Measurements from ENCODE around the gene ESPNL. TPM values are rescaled to one million over a fixed set of nuclear protein-coding genes. Genes with fewer than 3 reads are reported as not detected.
"Not testable (repeated sequence)": the region's sequence is repeated elsewhere in the genome, so short reads cannot be mapped to it uniquely, and the experiment has no call there.

The ESPNL gene
- total RNA-seq, 1 donor = 1.3 TPM

GRCh38 chr2:238170386-238171071 lies 70.4 kb downstream of the ESPNL start:
- H3K4me3 ChIP-seq (ENCODE audit: low read depth, low read length) = no peak overlapping the region
- DNase-seq (ENCODE audit: low read depth) = peak; percentile 14
- TF ChIP-seq CTCF (IDR thresholded peaks at IDR 0.05; ENCODE audit: insufficient read depth, low read depth, low read length) = no peak

GRCh38 chr2:238171072-238171431 lies 70.9 kb downstream of the ESPNL start:
- not testable (repeated sequence) for DNase-seq (ENCODE audit: low read depth); H3K4me3 ChIP-seq (ENCODE audit: low read depth, low read length)

DNA sequence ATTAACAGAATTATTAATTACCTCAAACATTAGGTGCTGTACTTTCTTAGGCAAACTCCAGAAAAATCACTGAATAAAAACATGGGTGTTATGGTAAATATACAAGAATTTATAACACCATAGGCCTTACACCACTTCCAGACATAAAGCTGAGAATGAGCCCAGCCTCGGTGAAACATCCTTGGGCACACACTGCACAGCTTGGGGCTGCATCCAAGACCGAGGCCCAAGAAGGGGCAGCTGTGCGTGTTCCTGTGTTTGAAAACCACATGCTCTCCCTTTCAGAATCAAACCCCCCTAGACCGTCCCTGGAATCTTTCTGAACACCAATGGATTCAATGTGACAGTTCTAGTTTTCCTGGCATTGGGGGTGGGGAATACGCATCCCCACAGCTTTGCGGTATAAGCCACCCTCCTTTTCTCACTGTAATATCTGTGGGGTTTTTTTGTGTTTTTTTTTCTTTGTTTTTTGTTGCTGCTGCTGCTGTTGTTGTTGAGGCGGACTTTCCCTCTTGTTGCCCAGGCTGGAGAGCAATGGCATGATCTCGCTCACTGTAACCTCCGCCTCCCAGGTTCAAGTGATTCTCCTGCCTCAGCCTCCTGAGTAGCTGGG lies 71.5 kb downstream of the ESPNL start:
- H3K4me3 ChIP-seq (ENCODE audit: low read depth, low read length) = no peak overlapping the region
- no peak for DNase-seq (ENCODE audit: low read depth)
- TF ChIP-seq CTCF (IDR thresholded peaks at IDR 0.05; ENCODE audit: insufficient read depth, low read depth, low read length) = no peak

DNA sequence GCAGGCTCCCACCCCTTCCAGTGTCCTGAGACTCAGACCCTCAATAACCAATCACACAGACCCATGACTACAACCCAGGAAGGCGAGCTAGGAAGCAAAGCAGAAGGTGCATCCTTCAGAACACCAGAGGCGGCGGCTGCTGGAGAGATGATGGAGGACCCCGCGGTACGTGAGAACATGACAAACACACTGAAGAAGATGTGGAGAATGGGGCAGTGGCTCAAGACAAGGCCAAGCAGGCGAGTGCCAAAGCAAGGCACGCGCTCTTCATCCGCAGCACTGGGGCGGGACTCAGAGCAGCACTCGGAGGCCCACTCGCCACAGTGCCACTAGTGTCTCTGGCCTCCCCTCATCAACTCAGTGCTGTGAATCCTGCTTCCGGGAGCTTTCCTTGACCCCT lies 72.3 kb downstream of the ESPNL start:
- no peak for TF ChIP-seq CTCF (IDR thresholded peaks at IDR 0.05; ENCODE audit: insufficient read depth, low read depth, low read length)
- no peak for DNase-seq (ENCODE audit: low read depth)
- no peak overlapping the region for H3K4me3 ChIP-seq (ENCODE audit: low read depth, low read length)

- no peak overlapping the region for H3K4me3 ChIP-seq (ENCODE audit: low read depth, low read length)
- peak; percentile 17 for TF ChIP-seq CTCF (IDR thresholded peaks at IDR 0.05; ENCODE audit: insufficient read depth, low read depth, low read length)
- no peak for DNase-seq (ENCODE audit: low read depth)
Observed at GRCh38 chr2:238173692-238174091, 73.6 kb downstream of the ESPNL start.

DNA sequence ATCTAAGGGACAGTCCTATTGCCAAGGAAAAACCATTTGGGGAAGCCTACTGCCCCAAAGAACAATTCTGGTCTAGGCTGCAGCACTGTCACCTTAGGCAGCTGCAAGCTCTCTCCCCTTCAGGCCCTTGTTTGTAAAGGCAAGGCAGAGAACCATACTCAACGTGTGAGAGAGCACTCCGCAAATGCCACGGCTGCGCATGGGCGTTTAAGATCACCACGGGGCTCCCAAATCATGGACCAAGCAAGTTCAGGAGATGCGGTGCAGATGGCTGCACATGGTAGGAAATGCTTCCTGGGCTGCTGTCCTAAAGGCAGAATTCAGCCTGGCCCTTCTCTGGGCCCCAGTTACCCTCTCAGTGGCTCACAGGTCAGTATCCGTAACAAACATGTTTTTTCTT lies 74.2 kb downstream of the ESPNL start:
- TF ChIP-seq CTCF (IDR thresholded peaks at IDR 0.05; ENCODE audit: insufficient read depth, low read depth, low read length) = no peak
- no peak overlapping the region for H3K4me3 ChIP-seq (ENCODE audit: low read depth, low read length)
- DNase-seq (ENCODE audit: low read depth) = no peak

DNA sequence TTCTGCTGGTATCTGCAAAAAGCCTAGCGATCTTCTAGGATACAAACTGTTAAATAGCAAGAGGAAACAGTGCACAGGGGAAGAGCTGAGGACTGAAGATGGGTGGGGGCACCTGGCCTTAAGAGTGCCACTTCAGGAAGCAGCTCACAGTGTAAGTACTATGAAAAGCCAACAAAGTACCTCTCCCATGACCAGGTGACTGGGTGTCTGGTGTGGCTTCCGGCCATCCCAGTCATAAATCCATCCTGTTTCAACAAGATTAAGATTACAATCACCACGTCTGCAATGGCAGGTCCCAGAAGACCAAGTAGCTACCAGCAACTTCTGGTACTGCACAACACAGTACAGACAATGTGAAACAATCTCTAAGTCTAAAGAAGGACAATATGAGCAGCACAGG lies 74.6 kb downstream of the ESPNL start:
- DNase-seq (ENCODE audit: low read depth) = no peak
- no peak for TF ChIP-seq CTCF (IDR thresholded peaks at IDR 0.05; ENCODE audit: insufficient read depth, low read depth, low read length)
- no peak overlapping the region for H3K4me3 ChIP-seq (ENCODE audit: low read depth, low read length)
